GM12864 (cell line): ENCODE results near the gene EFNA4.
A peak's percentile ranks its signal among the peaks of the same experiment; 100 is the strongest.

Source experiments
- DNase-seq: peaks from one replicate; pipeline ENCODE4 v3.0.0-alpha.2; 2011; ENCODE audit warnings: low read depth
- H3K4me3 ChIP-seq: 2 replicates; pipeline ENCODE4 v1.5.1; 2011; ENCODE audit warnings: mild to moderate bottlenecking, low read depth, low read length, control low read depth
- TF ChIP-seq, protein P1 (sequence below): IDR thresholded peaks from 2 replicates; pipeline ENCODE4 v1.5.1; 2011; ENCODE audit warnings: low read depth, mild to moderate bottlenecking, moderate library complexity, low read length, control low read depth, inconsistent platforms; ENCODE audit errors: missing control alignments

The EFNA4 gene

GRCh38 chr1:155062151-155062686 is 1.3 kb upstream of the EFNA4 start:
- no peak for DNase-seq
- TF ChIP-seq, protein P1, sequence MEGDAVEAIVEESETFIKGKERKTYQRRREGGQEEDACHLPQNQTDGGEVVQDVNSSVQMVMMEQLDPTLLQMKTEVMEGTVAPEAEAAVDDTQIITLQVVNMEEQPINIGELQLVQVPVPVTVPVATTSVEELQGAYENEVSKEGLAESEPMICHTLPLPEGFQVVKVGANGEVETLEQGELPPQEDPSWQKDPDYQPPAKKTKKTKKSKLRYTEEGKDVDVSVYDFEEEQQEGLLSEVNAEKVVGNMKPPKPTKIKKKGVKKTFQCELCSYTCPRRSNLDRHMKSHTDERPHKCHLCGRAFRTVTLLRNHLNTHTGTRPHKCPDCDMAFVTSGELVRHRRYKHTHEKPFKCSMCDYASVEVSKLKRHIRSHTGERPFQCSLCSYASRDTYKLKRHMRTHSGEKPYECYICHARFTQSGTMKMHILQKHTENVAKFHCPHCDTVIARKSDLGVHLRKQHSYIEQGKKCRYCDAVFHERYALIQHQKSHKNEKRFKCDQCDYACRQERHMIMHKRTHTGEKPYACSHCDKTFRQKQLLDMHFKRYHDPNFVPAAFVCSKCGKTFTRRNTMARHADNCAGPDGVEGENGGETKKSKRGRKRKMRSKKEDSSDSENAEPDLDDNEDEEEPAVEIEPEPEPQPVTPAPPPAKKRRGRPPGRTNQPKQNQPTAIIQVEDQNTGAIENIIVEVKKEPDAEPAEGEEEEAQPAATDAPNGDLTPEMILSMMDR, result peak; percentile 36
- H3K4me3 ChIP-seq, result no peak overlapping the region

DNA sequence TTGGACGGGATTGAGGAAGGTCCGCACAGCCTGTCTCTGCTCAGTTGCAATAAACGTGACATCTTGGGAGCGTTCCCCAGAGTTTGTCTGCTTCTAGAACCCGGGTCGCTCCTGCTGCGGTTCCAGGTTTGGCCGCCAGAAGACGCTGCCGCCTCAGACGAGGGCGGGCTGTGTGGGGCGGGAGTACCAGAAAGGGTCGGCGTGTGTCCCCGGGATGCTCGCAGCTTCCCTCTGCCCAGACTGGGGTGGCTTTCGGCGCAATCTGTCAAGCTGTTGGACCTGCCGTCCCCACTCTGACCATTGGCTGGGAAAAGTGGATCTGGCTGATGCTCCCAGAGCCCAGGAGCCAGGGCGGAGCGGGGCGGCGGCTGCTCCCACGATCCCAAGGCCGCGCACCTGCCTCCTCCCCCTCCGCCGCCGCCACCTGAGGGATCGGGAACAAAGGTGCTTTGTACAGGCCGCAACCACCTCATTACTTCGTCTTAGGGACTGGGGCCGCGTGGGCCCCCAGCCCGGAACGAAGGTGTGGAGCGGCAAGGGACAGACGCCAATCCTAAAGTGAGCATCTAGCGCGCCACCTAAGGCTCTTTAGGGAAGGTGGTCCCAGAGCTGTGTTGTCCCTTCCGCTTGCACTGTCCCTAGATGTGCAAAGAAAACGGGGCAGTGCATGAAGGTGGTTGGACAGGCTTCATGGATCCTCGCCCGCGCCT is 683 bp upstream of the EFNA4 start:
- H3K4me3 ChIP-seq, result peak overlapping the region; percentile 89
- TF ChIP-seq, protein P1, result peak; percentile 97
- no peak for DNase-seq

- H3K4me3 ChIP-seq, result peak overlapping the region; percentile 89
- TF ChIP-seq, protein P1, result no peak
- DNase-seq, result no peak
Measured at GRCh38 chr1:155064111-155064831, 731 bp downstream of the EFNA4 start.

DNA sequence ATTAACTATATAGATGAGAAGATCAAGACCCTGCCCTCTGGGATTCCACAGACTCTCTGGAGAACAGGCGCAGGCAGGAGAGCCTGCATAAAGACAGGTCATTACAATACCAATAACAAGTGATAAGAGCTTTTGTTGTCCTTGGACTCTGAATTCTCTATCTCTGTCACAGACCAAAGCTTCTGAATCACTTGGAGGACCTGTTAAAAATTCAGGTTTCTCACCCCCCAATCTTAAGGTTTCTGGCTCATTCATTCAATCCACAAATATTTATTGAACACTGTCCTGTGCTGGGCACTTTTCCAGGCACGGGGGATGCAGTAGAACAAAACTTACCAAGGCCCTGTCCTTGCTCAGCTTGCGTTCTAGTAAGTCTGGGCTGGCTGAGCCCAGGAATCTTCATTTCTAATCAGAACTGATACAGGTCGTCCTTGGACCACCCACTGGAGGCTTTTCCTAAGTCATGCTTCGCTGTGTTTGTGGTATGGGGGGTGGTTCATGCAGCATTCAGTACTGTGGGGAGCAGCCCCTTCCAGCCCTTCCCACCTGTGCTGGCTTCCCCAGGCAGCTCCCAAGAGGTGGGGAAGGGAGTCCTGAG is 1.4 kb downstream of the EFNA4 start:
- TF ChIP-seq, protein P1, result no peak
- no peak for DNase-seq
- no peak overlapping the region for H3K4me3 ChIP-seq

GRCh38 chr1:155066777-155067176 is 3.2 kb downstream of the EFNA4 start:
- H3K4me3 ChIP-seq, result no peak overlapping the region
- TF ChIP-seq, protein P1, result no peak
- no peak for DNase-seq

DNA sequence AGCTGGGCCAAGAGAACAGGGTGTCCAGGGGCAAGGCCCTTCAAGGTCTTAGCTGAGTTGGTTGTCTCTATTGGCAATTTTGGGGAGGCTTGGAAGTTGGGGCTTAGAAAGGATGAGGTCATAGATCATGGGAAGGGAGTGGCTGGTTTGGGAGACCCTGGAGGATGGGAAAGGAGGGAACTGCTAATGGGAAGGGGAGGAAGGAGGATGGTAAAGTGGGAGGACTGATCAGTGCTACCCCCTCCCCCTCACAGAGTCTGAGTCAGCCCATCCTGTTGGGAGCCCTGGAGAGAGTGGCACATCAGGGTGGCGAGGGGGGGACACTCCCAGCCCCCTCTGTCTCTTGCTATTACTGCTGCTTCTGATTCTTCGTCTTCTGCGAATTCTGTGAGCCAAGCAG is 5.1 kb downstream of the EFNA4 start:
- no peak overlapping the region for H3K4me3 ChIP-seq
- DNase-seq, result no peak
- TF ChIP-seq, protein P1, result no peak
